GM21360 (cell line): Measurements from ENCODE around the gene MEG3.
"Not testable (repeated sequence)": the region's sequence is repeated elsewhere in the genome, so short reads cannot be mapped to it uniquely, and the experiment has no call there.

ENCODE experiments used
- ATAC-seq: cut with Tn5 transposase; IDR thresholded peaks from one replicate; pipeline ENCODE4 v1.9.1; 2021; ENCODE audit warnings: mild to moderate bottlenecking, moderate library complexity; ENCODE audit not compliant: unreplicated experiment

Gene MEG3

DNA sequence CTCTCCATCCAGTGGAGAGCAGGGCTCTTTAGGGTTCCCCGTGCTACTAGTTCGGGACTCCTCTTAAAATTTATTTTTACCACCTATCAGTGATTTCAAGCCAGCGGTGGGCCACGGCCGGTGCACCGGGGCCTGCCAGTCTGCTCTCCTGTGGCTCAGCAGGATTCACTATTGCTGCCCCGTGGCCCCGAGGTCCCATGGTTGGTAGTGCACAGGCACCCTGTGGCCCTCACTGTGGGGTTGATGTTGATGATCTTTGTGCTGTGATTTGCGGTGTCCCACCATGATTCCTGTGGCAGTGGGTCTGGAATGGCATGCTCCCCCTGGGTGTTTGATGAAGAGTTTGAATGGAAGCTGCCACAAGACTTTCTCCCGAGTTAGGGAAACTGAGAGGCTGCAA, 12.6 kb upstream of the MEG3 start:
- ATAC-seq, result no peak

DNA sequence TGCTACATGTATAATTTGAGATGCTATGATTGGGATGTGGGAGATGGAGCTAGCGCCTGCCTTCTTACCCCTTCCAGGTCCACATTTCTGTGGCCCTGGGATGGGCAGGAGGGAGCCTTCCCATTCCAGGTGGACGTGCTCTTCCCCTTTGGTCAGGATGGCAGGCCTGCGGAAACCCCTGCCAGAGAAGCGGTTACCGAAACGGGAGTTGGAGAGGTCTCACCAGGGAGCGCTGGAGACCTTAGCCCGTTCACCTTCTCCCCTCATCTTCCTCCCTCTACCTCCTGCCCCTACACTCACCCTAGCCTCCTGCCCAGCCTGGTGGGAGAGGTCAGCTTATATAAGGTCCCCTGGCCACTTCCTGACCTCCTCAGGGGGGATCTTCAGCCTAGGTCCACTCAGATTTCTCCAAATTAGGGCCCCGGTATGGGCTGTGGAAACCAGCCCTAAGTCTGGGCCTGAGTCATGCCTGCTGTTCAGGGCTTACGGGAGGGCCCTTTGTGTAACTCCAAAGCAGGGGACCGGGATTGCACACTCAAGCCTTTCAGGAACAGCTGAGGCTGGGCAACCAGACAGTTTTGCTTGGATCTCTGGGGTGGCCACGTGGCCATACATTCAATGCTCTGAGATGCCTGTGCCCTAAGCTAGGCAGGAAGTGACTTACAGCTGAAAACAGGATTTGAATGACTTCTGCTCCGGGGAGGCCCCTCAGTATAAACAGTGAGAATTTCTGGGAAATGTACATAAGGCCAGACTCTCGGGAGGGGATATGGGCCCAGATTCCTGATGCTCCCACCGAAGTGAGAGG, 10.2 kb upstream of the MEG3 start:
- no peak for ATAC-seq

DNA sequence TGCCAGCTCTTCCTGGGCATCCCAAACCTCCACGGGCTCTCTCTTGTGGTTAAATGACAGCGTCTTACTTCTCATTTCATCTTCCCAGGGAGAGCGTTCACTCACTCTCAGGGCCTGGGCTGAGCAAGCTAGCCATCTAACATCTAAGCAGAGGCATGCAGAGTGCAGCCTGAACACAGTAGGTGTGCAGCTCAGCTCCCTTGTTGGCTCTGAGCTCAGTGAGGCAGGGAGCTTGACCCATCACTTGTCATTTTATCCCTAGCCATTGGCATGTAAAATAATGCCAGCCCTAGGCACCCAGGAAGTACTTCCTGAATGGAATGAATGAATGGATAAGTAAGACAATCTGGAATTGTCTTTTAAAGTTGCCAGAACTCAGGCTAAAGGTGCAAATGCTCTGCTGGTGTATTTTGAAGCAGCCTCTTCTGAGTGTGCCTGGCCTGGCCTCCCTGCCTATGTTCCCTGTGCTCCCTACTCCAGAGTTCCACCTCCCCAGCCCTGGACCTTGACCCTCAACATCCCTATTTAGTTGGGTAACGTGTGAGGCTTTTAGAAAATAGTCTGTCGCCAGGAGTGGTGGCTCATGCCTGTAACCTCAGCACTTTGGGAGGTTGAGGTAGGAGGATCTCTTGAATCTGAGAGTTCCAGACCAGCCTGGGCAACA, 9.5 kb upstream of the MEG3 start:
- no peak for ATAC-seq

DNA sequence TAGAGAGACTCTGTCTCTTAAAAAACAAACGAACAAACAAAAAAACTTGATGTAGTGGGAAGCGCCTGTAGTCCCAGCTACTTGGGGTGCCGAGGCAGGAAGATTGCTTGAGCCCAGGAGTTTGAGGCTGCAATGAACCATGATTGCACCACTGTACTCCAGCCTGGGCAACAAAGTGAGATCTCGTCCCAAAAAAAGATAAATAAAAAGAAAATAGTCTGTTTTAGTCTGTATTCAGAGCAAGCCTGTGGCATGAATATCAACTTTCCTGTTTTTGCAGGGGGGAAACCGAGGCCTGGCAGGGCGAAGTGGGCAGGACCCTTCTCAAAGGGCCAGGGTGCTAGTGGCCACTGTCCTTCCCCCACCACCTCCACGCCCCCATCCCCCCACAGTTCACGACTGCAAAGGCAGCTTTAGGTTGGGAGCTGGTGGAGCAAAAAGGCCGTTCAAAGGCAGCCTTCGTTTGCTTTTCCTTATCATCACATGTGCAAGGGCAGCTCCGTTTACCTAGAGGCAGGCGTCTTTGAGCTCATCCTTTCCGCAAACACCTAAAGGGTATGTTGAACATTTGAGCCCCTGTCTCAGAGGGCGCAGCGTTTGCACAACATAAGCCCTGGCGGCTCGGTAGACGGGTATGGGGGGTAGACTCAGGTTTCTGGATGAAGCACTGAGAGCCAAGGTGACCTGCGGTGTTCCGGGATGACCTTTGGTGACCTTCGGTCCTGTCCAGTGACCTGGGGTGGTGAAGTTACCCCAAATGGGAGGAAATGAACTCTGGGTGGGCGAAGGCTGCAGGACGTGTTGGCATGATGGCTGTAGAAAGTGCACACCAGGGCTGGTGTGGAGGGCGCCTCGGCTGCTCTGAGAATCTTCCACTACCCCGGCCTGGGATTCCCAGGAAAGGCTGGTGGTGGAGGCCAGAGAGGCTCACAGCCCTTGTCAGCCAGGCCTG, 8.7 kb upstream of the MEG3 start:
- no peak for ATAC-seq

DNA sequence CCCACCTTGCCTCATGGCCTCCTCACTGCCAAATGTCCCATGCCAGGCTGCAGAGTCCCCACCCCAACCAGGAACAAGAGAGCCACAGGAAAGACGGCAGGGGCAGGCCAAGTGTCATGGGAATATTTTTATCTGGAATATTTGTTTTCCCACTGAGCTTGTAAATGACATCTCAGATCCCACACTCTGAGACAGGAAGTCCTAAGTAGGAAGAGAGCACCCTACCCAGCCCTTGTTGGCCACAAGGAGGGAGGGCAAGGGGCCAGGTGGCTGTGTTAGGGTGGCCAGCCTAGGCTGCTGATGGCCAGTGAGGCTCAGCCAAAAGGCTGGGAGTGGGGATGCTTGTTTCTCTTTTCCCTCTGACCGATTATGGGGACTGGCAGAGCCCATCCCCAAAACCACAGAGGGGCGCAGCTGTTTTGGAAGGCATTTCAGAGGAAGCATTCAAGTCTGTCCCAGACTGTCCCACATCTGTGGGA, 7.7 kb upstream of the MEG3 start:
- ATAC-seq, result no peak

DNA sequence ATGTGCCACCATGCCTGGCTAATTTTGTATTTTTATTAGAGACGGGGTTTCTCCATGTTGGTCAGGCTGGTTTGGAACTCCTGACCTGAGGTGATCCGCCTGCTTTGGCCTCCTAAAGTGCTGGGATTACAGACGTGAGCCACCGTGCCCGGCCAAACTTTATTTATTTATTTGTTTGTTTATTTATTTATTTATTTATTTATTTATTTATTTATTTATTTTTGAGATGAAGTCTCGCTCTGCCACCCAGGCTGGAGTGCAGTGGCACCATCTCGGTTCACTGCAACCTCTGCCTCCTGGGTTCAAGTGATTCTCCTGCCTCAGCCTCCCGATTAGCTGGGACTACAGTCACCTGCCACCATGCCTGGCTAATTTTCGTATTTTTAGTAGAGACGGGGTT, 7.0 kb upstream of the MEG3 start:
- ATAC-seq, result not testable (repeated sequence)

DNA sequence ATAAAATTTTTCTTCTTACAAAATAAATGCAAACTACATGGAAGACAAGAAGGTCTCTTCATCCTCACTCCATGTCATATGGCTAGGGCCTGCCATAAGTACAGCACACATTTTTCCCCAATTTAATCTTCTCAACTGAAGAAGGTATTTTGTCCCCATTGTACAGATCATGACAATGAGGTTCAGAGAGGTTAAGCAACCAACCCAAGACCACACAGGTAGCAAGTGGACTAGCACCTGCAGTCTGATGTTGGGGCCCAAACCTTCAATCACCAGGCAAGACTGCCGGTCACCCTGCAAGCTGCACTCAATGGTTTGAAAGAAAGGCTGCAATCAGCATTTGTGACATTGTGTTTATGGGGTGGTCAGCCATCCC, 6.5 kb upstream of the MEG3 start:
- ATAC-seq, result no peak

DNA sequence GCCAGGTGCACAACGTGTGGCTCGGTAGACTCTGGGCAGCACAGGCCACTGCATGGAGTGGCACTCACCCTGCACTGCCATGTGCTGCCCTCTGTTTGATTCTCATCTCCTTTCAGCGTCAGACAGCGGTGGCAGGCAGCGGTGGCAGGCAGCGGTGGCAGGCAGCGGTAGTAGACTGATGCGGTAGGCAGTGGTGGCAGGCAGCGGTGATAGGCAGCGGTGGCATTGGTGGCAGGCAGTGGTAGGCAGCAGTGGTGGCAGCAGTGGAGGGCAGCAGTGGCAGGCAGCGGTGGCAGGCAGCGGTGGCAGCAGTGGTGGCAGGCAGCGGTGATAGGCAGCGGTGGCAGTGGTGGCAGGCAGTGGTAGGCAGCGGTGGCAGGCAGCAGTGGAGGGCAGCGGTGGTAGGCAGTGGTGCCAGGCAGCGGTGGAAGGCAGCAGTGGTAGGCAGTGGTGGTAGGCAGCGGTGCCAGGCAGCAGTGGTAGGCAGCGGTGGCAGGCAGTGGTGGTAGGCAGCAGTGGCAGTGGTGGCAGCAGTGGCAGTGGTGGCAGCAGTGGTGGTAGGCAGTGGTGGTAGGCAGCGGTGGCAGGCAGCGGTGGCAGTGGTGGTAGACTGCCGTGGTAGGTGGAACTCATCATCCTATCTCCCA, 6.0 kb upstream of the MEG3 start:
- no peak for ATAC-seq

DNA sequence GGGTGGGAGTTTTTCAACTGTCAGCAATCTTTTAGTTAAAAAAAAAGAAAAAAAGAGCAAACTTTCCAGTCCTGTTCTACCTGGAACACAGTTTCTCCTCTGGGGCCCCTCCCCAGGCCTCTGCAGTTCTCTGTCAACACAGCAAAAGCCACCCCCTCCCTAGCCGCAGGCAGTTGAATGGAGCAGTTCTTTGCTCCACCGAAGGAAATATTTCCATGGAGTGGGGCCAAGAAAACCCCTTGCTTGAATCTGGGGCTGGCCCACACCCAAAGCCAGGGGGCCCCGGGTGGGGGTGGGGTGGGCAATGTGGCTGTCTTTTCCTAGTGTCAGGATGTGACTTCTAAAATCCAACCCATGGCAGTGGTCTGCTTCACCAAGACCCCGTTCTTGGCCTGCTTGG, 5.0 kb upstream of the MEG3 start:
- no peak for ATAC-seq

DNA sequence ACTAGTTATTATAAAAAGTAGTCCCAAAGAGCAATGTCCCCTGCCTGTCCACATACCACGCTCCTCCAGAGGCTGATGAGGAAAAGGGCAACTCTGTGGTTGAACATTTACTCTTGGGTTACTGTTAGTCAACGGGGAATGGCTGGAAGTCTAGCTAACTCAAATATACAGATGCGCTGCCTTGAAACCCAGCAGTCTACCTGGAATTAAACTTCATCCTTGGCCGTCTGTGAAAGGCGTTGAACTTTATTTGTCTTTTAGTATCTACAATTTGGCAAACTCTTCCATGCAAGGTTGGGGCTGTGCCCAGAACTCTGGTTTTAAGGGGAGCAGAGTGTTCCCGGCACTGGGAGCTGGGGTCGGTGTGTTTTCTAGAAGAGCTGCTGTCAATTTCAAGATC, 3.9 kb upstream of the MEG3 start:
- ATAC-seq, result no peak

DNA sequence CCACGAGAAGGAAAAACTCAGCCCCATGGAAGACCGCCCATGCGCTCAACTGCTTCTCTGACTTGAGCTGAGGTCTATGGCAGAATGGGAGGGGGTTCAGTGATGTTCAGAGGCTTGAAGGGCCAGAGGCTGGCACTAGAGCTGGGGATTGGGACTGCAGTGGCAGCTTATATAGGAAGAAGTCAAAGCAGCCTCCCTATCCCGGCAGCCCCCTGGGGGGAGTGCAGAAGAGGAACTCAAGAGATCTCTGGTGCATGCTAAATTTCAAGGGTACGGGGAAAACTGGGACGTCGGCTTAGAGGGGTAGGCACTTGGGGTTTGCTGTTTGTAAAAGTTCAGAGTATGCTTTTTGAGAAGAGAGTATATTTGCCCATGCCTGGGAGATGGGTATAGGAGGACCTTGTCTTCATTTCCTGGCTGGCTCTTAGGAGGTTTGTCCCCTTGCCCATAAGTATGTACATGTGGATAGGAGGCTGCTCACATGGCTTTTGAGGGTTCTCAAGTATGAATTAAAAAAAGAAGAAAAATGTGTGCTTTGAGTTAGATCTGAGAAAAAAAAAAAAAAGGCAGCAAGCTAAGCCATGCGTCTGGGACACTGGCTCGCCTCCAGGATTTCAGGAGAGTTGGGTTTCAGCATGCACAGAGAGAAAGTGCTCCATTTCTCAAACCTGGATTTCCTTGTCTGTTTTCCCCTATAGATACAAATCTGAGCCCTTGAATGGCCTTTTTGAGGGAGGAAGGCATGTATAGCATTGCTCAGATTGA, 3.2 kb upstream of the MEG3 start:
- ATAC-seq, result no peak

DNA sequence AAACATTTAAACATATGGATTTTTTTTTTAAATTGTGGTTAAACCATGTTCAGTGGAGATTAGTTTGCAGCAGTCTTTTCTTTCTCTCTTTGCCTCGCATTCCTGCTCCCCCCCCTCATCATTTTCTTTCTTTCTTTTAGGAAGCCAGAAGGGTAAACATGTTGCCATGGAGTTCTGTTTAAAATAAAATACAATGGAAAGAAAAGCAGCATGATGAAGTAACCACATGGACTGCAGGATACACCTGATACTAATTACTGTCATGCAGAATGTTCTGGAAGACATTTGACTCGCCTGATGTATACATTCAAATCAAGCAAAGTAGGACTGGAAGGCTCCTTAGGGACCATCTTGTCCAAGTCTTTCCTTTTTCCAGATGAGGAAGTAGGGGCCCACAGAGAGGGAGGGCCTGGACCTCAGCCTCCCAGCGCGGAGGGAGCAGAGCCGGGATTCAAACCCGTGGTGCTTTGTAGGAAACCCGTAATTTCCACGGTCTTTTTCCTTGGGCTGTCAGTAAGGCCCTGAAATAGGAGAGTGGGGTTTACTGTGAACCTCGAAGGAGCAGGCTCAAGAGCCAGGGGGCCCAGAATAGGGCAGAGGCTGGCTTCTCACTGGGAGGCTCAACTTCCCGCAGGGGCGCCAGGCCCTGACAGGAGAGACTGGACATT, 2.4 kb upstream of the MEG3 start:
- no peak for ATAC-seq

DNA sequence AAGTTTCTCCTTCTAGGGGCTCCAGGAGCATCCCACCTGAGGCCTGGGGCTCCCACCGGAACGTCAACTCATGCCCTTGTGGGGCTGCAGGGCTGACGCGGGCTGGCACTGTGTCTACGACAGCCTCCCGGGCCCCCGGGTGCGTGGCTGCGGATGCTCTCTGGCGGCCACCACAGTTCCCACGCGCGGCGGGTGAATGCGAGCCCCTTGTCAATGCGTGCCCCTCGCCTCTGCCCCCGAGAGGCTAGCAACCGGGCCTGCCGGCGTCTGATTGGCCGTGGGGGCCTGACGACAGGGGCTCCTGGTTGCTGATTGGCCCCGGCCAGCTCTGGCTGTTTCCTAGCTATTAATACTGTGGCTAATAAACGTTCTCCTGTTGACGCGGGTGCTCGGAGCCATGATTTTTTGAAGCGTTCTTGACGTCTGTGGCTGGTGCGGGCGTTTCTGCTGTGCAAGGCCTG, 1.8 kb upstream of the MEG3 start:
- ATAC-seq, result peak; percentile 54

DNA sequence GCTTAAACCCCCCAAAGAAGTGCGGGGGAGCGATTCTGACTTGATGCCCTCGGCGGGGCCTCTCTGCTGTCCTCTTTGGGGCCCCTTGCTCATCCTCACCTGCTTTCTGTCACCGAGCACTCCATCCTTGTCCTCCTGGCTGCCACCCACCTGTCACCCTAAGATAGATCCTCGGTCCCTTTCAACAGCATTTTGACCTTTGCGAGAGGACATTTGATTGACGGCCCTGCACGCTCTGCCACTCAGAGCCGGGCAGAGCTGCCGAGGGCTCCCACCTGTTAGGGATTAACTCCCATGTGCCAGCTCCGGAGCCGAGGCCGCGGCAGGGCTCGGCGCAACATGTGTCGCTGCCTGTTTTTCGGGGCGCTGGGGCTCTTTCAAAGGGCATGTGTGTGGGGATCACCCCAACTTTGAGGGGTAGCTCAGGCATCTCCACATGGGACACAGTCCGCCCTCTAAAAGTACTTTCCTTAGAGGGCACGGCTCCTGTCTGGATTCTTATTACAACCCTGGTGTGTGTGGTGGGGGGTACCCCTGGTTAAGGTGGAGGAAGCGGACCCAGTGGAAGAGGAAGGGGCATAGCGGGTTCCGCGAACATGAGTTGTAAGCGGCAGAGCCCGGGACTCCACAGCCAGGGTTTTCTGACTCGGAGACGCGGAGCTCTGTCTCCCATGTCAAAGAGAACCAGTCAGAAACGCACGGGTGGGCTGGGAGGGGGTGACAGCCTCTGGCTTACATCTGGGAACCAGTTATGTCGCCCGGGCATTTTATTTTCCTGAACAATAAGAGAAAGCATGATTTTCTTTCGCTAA, 811 bp upstream of the MEG3 start:
- ATAC-seq, result no peak

DNA sequence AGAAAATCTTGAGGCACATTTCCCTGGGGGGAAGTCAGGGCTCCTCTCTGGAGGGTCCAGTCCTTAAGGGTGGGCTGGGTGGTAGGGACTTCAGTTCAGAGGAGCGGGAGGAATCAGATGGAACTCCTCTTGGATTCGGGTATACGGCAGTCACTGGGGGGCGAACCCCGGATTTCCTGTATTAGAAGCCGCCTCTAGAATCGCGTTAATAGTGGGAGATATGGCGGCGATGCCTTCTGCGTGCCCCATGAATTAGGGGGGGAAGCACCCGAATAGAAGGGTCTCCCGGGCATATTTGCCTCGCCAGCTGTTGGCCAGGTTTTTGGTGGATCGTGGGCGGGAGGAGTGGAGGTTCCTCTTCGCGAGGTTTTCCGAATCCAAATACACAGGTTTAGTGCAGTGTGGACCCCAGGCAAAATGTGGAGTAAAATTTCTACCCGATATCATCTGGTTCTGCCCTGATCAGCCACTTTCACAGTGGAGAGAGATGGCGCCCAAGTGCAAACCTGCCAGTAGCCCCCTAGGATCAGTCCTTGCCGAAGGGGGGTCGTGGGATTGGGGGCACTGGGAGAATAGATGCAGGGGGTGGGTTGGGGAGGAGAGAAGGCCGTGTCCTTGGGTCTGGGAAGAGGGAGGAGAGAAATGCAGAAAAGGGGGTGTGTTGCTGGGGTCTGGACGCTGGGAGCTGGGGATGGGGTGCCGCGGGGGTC, 628 bp downstream of the MEG3 start:
- no peak for ATAC-seq

DNA sequence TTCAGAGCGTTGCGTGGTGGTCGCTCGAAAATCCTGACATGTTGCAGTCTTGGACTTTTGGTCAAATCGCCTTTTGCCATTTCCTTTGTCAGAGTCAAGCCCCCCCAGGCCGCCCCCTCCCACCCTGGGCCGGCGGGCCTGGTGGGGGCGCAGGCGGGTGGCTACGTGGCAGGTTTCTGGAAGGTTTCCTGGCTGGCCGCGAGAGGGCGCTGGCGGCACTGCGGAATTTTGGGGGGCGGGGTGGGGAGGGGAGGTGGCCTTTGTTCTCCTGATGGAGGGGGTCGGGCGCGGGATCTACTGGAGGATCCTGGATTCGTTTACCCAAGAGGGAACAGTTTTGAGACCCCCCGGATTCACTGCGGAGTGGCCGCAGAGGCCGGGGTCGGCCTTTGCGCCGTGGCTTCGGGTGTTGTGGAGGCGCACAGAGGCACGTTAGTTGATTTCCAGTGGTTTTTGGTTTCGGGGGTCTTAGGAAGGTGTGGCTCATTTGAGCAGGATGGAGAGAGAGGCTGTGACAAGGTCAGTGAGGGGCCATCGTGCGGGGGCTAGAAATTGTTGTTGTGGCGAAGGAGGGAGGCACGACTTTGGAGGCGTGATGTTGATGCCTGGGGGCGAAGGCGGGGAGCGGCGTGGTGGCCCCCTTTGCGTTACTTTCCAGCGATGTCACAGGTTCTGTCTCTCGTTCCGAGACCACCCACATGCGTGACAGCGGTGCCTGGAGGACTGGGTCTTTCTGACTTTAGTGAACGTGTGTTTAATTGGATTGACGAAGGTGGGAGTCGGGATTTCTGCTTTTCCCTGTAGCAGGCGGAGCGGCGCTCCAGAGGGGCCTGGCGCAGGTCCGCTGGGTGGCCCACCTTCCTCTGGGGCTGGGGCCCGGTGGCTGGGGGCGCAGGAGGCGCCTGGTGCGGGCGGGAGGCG, 1.4 kb downstream of the MEG3 start:
- no peak for ATAC-seq
